Caki2 (cell line): ENCODE data around the gene RCOR1. TPM values are rescaled to one million over a fixed set of nuclear protein-coding genes. Genes with fewer than 3 reads are reported as not detected.
"Not testable (repeated sequence)": the region's sequence is repeated elsewhere in the genome, so short reads cannot be mapped to it uniquely, and the experiment has no call there.

Experiments
- DNase-seq: peaks from one replicate; pipeline ENCODE4 v3.0.0-alpha.2; 2015; ENCODE audit warnings: low read depth
- in situ Hi-C: cut with HindIII; loops from 2 replicates; pipeline ENCODE4 v1.10.0; 2016; ENCODE audit warnings: low sequenced_read_pairs, low pct_unique_long_range_greater_than_20kb, mixed read lengths
- total RNA-seq: library from RNA; depleted of rRNA; stranded (reverse); fragments of >200 nt; shearing (Covaris generic); gene quantifications from 2 replicates; pipeline ENCODE4 v1.2.3, GENCODE V29; 2014; ENCODE audit warnings: low replicate concordance; rRNA removed

Gene RCOR1
- total RNA-seq = 6.1 and 9.1 TPM in 2 replicates

- in situ Hi-C loops = no loop called here
These were observed at the start of gene RCOR1 for GRCh38 chr14:102591944-102592762. Gene RCOR1 (plus strand): TSS chr14:102592649. CDS start chr14:102592887, 238 bp downstream.

GRCh38 chr14:102544046-102544746 lies 48.3 kb upstream of the RCOR1 start:
- no peak for DNase-seq
- in situ Hi-C loops = no loop called here

More at GRCh38 chr14:102591944-102592762, at the start of gene RCOR1:
- peak; percentile 75 for DNase-seq

GRCh38 chr14:102544747-102545460 lies 47.5 kb upstream of the RCOR1 start:
- DNase-seq = no peak
- in situ Hi-C loops = no loop called here

DNA sequence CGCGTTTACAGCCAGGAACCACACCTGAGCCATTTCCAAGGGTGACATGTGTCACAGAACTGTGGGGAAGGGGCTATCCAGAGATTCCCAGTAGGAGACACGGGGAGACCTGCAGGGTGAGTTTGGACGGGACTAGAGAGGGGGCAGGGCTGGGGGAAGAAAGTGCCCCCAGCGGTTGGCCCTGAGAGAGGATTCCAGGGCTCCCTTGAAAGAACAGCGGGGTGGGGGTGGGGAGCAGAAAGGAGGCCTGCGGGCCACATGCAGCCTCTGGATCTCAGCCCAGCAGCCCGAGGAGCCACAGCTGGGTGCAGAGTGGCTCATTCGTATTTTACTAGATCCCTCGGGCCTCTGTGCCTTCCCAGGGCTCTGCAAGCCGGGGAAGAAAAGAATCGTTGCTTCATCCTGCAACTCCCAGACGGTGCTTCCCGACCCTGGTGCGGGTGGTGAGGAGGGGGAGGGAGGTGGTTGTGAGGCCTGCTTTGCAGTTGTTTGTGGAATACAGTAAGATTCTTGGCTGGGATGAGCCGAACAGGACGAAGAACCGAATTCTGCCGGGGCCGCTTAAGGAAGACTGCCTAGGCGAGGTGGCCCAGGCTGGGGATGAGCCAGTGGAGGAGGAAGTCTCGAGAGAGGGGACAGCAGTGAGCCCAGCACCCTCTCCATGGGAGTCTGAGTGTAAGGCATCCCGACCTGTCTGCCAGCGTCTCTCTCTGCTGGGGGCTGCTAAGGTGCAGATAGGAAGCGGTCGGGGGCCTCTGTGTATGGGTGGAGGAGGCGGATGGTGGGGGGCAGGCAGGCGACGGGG lies 46.8 kb upstream of the RCOR1 start:
- in situ Hi-C loops = no loop called here
- no peak for DNase-seq

GRCh38 chr14:102548616-102549240 lies 43.7 kb upstream of the RCOR1 start:
- in situ Hi-C loops = no loop called here

GRCh38 chr14:102550927-102551401 lies 41.5 kb upstream of the RCOR1 start:
- DNase-seq, in situ Hi-C loops: not testable (repeated sequence)

More at GRCh38 chr14:102548616-102549240, 43.7 kb upstream of the RCOR1 start:
- no peak for DNase-seq

GRCh38 chr14:102551995-102552705 lies 40.3 kb upstream of the RCOR1 start:
- DNase-seq = peak; percentile 54
- in situ Hi-C loops = no loop called here

DNA sequence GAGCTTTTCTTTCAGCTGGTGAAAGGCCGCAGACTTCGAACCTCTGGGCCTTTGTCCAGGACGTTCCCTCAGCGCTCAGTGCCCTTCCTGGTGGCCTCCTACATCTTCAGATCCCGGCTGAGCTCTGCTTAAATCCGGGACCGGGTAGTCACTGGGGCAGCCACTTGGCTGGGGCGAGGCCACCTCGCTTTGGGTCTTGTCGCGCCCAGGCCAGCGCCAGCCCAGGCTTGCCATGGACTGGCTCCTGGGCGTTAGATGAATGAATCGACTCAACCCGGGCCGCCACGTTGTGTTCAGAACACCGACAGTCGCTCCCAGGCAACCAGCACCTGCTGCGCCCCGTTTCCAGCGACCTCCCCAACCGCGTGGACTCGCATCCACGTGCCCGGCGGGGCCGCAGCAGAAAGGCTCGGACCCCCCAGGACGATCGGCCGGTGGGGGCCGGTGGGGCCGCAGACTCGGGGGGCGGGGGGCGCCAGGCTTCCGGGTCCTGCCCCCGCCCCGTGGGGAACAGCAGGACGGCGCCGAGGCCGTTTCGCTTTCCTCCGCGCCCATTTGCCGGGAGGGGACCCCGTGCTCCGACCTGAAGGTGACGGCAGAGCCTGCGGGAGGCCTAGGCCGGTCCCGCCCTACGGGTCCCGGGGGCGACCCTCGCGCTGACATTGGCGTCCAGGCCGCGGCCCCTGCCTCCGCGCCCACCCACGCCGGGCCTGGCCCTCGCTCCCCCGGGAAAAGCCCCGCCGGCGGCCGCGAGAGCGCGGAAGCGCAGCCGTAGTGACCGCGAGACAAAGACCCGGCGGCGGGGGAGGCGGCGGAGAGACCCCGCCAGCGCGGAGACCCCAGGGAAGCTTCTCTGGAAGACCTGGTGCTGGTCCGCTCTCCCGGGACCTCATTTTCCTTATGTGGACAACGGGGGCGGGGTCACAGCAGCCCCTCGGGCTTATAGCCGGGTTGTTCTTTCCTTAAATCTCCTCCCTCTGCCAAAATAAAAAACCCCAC lies 37.3 kb upstream of the RCOR1 start:
- in situ Hi-C loops = no loop called here
- DNase-seq = no peak

- DNase-seq = no peak
- in situ Hi-C loops = no loop called here
These were observed 36.3 kb upstream of the RCOR1 start for GRCh38 chr14:102556098-102556677.

- DNase-seq = no peak
- in situ Hi-C loops = no loop called here
These were observed 34.8 kb upstream of the RCOR1 start for GRCh38 chr14:102557434-102558226.

DNA sequence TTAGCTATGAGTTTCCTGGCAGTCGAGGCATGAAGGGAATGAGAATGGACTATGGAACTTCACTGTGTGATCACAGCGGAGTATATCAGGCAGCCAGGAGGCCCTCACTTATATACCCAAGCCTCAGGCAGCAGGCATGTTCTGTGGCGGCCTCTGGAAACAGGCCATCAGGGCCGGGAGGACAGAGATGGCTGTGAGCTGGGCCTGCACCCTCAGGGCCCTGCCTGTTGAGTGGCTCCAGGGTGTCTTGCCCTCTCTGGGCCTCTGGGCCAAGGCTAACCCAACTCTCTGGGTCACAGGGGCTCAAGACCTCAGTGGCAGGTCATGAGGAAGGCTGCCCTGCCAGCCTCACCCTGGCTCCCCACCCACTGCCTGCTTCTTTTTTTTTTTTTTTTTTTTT lies 33.9 kb upstream of the RCOR1 start:
- no peak for DNase-seq

DNA sequence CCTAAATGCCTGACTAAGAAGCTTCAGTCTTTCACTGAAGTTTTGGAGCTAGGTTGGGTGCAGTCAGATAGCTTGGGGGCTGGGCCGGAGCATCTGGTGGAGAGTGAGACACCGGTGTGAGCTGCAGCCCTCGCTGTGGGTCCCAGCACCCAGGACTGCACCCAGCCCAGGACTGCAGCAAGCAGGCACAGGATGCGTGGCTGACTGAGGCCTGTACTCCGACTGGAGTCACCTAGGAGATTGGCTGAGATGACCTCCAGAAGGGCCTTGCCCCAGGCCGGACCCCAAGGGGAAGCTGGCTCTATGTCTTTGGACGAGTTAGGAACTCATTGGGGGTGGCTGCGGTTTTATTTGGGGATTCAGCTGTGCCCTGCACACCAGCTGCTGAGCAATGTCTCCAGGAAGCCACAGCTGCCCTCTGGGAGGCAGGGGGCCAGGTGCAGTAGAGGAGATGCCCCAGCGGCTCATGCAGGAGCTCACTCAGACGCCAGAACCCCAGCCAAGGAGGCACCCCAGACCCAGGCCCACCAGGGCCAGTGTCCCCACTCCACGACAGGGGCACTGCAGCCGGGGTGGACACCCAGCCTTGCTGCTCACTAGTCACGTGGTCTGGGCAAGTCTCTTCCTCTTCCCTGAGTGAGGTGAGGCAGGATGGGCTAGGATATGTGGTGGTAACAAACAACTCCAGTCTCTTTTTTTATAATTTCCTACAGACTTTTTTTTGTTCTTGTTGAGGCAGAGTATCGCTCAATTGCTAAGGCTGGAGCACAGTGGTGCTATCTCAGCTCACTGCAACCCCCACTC lies 31.8 kb upstream of the RCOR1 start:
- no peak for DNase-seq
- in situ Hi-C loops = no loop called here

More for the DNA sequence above, 33.9 kb upstream of the RCOR1 start:
- in situ Hi-C loops = no loop called here

- DNase-seq = no peak
- in situ Hi-C loops = no loop called here
These were observed 27.0 kb upstream of the RCOR1 start for GRCh38 chr14:102565331-102565887.

- DNase-seq = no peak
- in situ Hi-C loops = no loop called here
These were observed 26.5 kb upstream of the RCOR1 start for GRCh38 chr14:102565959-102566358.
